Measurements from ENCODE around the gene FSTL4. TPM values are rescaled to one million over a fixed set of nuclear protein-coding genes. Genes with fewer than 3 reads are reported as not detected.

FSTL4 gene
- total RNA-seq, 1 donor from 2014 or later, result under 0.01 TPM

DNA sequence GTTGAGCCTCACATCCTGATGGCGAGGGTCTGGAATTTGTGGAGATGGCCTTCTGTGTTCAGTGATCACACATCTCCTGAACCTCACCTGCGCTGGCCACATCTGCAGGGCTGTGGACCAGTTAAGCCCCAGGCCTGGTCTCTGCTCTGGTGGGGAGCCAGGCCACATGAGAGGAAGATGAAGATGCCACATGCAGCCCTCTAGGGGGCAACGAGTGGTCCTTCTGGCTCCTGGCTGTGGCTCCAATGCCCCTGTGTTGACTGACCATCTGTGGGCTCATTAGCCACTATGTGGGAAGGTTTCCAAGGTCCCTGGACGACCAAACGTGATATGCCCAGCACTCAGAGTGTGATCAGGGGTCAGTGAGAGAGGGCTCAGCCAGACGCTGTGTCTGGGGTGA is 357.5 kb downstream of the FSTL4 start:
- DNase-seq, result no peak

DNA sequence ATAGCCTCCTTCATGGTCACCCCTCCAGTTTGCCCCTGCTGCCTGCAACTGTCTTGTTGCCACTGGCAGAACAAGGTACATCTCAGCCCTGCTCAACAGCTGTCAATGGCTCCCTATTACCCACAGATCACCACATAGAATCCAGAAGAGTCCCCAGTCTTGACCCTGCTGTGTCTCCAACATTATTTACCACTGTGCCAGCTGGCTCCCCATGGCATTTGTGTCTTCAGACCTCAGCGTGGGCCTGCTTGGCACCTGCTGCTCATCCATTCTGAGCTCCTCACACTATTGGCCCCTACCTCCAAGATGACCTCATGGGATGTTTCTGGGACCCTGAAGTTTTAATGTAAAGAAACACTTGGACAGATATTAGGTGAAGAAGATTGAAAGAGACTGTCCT is 358.7 kb downstream of the FSTL4 start:
- no peak for DNase-seq

DNA sequence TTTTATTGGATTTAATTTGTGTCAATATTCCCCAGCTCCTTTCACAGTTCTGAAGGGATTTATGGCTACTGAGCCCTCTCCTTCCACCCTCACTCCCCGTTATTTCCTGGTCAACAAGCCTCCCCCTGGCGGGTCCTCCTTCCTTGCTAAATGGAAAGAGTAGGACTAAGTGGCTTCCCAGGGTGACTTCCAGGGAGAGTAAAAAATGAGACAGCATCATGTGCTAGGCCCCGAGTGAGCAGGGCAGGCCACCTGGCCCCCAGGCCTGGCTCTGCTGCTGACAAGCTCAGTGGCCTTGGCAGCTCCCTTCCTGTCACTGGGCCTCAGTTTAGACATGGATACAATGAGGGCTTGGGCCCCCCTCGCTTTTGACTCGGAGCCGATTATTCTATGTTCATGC is 359.3 kb downstream of the FSTL4 start:
- DNase-seq, result no peak

DNA sequence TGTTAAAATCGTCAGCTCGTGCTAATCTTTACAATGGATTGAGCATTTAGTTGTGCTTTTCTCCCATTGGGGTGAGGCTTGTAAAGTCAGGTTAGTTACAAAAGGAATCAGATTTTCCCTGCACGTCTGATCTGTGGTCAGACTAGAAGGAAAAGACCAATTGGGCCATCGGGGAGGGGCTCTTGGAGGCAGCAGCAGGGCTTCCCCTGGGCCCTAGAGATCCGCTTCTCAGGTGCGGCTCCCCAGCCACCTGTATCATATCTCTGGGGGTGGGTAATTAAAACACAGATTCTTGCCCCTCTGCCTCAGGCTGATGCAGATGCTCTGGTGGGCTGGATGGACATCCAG is 360.2 kb downstream of the FSTL4 start:
- no peak for DNase-seq

DNA sequence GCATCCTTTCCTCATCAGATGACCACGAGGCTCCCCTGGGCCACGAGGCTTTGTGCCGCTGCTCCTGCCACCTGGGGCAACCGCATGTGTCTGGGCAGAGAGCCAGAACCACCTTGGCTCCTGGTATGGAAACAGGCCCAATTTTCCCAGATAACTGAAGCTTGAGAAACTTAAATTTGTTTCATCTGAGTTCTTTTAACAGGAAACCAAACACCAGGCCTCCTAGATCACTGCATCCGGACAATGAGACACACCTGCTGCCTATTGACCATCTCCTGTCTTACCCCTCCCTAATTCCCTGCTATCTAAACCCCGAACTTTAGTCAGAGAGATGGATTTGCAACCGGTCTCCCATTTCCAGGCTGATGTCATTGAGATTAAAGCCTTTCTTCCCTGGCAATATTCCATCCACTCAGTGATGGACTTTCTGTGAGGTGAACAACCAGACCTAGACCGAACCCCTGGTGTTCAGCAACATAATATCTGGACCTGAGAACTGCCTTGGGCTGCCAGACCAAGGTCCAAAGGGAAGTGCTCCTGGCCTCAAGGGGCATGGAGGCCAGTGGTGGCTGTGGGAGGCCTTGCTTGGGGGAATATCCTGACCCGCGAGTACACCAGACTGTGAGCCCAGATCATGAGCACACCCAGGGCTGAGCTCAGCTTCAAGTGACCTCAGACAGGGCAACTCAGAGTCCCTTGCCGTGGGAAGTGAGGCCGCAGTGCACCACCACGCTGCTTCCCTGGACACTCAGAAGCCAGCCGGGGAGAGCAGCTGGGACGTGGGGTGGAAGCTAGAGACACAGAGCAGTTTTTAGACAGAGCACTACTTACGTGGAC is 360.8 kb downstream of the FSTL4 start:
- DNase-seq, result no peak

DNA sequence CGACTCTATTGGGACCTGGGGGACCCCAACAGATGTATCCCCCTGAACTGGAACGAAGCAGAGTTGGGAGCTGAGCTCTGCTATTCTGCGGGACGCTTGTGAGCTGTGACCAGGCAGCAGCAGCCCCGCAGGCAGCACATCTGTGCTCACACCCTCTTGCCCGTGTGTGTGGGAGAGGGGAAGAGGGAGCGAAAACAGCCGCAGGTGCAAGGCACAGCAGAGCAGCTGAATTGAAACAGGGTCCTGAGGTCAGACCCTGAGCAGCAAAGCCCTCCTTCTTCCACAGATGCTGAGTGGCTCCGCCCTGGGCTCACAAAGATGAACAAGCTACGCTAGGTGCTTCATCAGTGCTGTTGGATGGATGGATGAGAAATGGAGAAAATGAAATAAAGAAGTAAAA is 361.8 kb downstream of the FSTL4 start:
- DNase-seq, result no peak

DNA sequence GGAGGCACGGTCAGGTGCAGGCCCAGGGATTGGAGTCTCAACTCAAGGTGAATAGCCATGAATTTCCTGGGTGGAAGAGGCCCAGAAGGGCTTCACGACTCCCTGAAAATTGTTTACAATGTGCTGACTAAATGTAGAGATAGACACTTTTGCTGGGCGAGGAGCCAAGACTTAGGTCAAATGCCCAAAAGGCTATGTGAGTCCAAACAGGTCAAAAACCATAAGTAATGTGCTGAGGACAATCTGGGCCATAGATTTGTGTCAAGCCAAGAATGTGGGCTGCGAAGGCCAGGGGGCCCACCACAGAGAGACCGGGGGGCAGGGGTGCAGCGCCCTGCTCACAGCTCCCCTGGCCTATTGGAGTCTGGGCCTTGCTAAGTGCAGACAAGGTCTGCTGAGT is 362.7 kb downstream of the FSTL4 start:
- no peak for DNase-seq

DNA sequence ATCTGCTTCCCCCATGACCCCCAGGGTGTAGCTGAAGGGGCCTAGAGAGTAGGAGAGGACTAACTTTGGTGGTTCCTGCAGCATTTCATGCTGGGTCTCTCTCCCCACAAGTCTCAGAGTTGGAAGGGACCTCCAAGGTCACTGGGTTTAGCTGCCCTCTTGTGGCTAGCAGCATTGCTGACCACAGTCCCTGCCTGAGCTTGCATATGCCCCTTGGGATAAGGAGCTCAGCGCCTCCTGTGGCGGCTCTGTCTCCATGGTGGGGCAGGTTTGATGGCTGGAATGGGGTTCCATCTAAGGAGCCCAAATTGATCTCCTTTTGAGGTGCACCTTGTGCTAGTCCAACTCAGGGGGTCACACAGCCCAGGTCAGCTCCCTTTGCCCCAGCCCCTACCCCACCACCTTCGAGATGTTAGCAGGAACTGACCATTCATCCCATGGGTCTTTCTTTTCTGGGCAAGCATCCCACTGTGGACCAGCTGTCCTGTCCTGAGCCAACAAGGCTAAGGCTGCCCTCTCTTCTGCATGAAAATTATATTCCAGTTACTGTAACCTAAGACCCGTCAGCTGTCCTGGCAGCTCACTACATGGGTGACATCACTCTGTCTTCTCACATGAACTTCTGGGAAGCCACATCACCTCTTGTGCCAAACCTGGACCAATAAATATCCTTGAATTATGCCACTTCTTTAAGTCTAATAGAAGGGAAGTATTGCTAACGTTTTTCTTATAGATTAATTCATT is 364.3 kb downstream of the FSTL4 start:
- peak; percentile 92 for DNase-seq

DNA sequence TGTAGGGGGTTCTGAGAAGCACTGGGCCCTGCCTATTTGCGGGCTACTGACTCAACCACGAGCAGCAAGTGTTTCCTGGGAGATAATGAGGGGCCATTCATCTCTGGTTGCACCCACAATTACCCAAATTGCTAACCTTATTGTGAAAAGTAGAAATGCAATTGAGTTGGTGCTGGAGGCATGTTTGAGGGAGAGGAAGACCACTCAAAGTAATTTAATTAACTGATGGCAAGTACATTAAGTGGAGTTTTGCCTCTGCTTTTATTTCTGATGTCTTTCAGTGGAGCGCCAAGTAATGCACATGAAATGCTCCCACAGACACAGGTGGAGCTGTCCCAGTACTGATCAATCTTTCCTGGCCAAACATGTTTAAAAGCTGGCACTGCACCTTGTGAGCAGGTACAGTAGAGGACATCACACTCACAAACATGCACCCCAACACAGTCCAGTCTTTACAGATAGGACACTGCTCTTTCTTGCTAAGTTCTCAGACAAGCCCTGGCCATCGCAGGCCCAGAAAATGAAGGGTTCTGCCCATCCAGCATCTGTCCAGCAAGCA is 365.1 kb downstream of the FSTL4 start:
- no peak for DNase-seq

DNA sequence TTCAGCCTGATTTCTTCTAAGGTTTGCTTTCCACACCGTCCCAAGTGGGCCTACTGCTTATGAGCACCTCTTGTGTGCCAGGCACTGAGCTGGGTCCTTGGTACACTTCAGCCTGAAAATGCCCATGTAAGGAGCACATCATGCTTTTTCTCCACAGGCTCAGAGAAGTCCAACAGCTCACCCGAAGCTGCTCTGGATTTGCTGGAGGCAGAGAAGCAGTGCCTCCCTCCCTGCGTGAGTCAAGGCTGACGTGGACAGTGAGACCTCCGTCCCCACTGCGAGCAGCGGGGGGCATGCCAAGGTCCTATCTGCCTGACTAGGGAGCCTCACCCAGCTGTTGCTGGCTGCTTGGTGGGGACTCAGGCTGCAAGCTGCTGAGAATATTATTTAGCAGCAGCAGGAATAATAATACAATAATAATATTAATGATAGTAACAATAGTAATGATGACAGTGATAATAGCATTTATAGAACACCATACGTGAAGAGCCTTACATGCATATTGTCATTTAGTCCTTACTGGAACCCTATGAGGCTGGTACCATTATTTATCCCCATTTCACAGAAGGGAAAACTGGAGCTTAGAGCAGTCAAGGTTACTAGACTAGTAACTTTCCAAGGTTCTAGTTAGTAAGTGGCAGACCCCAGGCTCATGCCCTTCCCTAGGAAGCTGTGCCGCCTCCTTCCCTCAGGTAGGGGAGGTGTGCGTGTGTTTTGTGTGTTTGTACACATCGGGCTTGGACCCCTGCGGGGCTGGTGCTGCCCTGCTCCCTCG is 365.8 kb downstream of the FSTL4 start:
- DNase-seq, result no peak

DNA sequence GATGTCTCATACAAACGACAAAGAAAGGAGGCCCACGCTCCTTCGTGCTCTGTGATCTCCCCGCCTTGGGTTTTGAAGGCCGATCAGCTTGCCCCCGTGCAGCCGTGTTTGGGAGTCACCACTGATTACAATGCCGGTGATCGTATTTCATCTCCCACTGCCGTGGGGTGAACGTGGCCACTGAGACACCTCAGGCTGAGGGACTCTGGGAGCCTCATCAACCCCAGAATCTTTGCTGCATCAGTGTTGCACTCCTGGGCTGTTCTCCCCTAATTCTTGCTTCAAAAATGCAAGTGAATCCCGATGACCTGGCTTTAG is 366.3 kb downstream of the FSTL4 start:
- no peak for DNase-seq

DNA sequence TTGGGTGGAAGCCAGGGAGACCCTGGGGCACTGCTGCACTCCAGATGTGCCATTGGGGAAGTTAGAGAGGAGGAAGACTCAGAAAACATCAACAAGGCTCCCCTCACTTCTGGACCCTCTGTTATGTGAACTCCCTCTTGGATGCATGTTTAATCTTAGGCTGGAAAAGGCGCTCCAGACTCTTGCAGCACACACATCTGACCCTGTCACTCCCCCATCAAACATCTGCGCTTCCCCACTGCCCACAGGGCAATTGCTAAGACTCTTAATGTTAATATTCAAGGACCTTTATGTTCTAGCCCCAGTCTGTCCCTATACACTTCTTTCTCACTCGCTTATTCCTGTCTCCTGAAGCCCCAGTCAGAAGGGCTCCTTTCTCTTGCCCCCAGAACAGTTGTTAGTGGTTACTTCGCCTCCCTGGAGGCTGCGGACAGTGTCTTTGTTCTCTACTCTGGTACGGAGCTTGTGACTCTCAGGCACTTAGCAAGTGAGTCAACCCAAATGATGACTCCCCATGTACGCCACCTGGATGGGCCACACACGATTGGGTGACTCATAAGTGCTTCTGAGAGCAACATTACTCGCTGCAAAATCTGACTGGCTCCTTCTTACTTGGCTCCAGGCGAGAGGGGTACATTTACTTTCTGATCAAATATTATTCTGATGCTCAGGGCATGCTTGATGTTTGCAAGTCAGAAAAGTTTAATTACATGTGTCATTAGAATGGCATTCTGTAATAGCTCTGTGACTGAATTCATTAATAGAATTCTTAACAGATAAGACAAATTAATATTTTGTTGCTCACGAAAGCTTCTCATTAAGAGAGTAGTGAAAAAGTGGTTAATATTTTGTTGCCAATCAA is 366.9 kb downstream of the FSTL4 start:
- peak; percentile 85 for DNase-seq

DNA sequence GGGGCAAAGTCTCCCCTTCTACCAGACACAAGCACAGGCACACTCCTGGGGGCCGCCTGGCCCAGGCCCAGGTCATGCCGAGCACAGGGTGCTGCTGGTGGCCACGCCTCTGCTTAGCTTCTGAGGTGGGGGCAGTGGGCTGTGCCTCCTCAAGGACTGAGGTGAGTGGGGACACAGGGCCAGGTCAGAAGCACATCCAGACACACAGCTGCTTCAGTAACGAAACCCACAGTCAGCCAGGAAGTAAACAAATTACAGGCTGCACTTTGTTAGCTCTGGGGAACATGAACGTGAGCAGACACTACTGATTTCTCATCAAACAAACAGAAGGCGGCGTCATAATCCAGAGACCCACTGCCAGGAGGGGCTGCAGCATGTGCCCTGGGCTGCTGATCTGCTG is 368.1 kb downstream of the FSTL4 start:
- peak; percentile 34 for DNase-seq

DNA sequence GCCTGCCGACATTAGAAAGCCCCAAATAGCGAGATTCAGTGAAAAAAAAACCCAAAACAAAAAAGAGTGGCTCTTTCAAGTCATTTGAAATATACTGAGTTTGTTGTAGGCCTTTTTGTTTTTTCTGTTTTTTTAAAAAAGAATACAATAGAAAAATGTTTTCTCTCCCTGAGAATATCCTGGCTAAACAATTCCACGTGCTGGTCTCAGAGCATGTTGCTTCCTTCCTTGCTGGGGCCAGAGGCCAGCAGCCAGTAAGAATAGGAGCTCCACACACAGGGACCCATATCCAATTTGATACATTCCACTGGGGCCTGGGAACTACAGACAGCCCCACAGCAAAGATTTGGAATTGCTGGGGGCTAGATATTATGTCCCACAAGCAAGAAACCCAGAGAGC is 369.1 kb downstream of the FSTL4 start:
- DNase-seq, result peak; percentile 70

DNA sequence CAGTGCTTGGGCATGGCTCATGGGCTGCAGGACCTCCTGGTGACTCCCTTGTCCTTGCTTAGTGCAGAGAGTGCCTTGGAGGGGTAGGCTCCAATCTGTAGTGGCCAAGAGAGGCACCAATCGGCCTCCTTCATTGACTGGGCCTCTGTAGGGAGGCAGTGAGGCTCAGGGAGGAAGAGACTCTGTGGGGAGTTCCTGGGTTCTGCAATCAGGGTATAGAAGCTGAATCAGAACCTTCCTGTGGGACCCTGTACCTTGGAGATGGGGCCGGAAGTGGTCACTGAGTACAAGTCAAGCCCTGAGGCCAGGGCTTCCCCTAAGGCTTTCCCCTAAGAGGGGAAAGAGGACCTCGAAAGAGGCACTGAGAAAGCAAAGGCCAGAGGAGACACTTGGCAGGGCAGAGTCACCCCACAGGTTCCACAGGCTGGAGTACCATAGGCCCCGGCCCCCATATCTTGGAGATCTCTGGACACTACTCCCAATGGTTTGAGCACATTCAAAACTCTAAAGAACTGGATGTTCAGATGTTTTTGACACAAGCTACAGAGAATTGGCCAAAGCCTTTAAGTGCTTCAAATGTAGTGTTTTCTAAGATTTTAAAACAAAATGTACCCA is 370.0 kb downstream of the FSTL4 start:
- DNase-seq, result no peak

DNA sequence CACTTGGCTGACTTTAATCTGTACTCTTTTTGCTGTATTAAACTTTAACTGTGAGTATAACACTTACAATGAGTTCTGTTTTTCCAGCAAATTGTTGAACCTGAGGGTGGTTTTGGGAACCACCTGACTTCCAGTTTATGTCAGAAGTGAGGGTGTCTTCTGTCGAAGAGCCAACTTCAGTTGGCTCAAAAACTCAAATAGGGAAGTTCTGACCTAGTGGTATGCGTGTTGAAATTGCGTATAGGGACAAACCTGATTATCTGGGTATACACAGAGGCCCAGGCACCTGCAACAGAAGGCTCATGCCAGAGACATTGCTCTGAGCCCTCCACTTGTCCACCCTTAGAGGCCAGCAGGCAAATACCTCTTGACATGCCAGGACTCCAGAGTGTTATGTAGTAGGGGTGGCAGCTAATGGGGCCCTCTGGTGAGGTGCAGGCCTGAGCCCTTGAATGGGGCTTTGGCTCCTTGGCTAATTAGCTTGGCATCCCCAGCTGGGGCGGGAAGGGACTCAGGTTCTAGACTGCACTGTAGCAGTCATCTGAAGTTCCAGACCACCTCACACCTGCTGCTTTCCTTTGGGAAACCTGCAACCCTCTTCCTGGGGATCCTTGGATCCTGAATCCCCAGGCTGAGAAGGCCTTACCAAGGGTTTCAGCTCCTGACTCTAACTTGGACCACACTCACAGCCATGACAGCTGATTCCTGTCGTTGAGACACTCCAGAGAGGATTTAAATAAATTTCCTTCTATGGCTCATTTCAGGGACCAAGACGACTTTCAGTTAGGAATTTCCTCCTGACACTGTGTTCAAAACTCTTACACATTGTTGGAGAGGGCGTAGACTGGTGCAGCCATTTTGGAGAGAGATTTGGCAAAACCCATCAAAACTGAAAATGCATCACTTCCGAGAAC is 370.9 kb downstream of the FSTL4 start:
- no peak for DNase-seq

DNA sequence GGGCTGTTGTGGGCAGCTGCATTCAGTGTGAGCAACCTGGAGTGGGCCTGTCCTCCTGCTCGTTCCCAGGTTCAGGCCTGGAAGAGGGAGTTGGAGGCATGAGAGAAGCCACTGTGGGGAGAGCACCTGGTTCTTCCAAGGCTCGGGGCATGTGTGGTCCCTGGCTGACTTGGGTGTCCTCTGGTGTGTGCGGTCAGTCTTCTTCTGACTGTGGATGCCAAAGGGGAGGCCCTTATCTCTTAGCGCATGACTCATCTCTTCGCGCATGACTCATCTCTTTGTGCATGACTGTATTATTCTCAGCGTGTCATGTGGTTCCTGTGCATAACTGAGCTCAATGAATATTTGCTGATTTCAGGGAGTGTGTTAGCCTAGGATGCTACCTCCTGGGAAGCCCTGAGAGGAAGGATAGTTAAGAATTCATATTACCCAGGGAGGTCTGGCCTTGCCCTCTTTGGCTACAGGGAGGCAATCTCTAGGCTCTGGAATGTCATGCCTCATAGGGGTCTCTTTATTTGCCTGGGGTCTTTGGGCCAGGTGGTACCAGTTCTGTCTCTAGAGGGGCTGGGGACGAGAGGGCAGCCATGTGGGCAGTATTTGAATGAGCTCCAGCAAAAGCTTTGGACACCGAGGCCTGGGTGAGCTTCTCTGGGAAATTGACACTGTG is 371.8 kb downstream of the FSTL4 start:
- DNase-seq, result peak; percentile 97

DNA sequence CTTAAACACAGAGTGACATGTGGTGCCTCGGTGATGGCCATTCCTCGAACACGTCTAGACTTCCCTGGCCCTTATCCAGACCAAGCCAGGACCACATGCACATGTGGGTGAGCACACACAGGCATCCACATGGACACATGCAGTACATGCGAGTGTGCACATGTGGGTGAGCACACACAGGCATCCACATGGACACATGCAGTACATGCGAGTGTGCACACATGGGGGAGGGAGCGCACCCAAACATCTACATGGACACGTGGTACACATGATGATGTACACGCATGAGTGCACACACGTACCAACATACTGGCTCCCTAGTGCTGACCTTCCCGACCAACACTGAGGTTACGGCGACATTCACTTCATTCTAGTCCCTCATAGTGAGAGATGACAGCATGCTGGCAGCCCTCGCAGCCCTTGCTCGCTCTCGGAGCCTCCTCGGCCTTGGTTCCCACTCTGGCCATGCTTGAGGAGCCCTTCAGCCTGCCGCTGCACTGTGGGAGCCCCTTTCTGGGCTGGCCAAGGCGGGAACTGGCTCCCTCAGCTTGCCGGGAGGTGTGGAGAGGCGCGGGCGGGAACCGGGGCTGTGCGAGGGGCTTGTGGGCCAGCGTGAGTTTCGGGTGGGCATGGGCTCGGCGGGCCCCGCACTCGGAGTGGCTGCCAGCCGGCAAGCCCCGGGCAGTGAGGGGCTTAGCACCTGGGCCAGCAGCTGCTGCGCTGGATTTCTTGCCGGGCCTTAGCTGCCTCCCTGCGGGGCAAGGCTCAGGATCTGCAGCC is 373.7 kb downstream of the FSTL4 start:
- no peak for DNase-seq

DNA sequence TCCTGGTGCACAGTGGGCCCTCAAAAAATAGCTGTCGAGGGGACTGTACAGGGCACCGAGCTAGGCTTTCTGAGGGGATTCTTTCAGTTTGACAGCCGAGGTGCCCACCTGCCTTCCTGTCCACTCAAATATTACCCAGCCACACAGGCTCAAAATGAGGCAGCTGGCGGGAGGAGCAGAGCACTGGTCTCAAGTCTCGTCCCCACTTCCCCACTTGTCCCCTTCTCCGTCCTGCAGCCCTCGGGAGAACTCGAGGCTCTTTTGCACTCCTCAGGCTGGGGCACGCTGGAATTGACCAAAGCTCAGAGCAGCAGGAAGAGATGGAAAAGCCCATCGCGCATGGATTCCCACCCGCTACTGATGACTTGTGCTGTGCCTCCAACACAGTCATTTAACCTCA is 375.4 kb downstream of the FSTL4 start:
- no peak for DNase-seq

Data from dermis blood vessel endothelial cell (primary cell).